Ovary (tissue), 9 donors: ENCODE data around the gene PIWIL4. TPM values are rescaled to one million over a fixed set of nuclear protein-coding genes. Genes with fewer than 3 reads are reported as not detected.

Experiments
- DNase-seq, 5 donors: peaks; one replicate each; pipeline ENCODE4 v3.0.0-alpha.2; 2019 to 2020
- H3K27ac ChIP-seq, 2 donors: fragments of 200-600 bp; one replicate each; pipeline versions ENCODE4 v1.5.1 to v1.8.0; 2019 to 2022
- H3K27me3 ChIP-seq: fragments of 200-600 bp; one replicate; pipeline ENCODE4 v1.8.0; 2022
- H3K36me3 ChIP-seq: fragments of 200-600 bp; sonication (generic); one replicate; pipeline ENCODE4 v1.5.1; 2019
- H3K4me1 ChIP-seq: one replicate; pipeline ENCODE4 v1.8.1; 2013; ENCODE audit warnings: mild to moderate bottlenecking, moderate library complexity; ENCODE audit not compliant: insufficient read depth
- H3K4me3 ChIP-seq: fragments of 200-600 bp; sonication (generic); one replicate; pipeline ENCODE4 v1.5.1; 2017
- H3K9me3 ChIP-seq, 2 donors: fragments of 200-600 bp in 1 of 2; sonication (generic) in 1 of 2; one replicate each; pipeline versions ENCODE4 v1.5.1 to v1.8.1; 2013 to 2019; ENCODE audit warnings: mild to moderate bottlenecking in 1 of 2, moderate library complexity in 1 of 2
- CTCF ChIP-seq, 3 donors: fragments of 450-650 bp in 2 of 3; fragments of 200-600 bp in 1 of 3; IDR thresholded peaks; one replicate each; pipeline versions ENCODE4 v1.5.1 to v1.8.0; 2016 to 2022; ENCODE audit warnings: antibody characterized with exemption in 3 of 3, mild to moderate bottlenecking in 1 of 3
- EP300 ChIP-seq: sonication (generic); formaldehyde crosslinking; IDR thresholded peaks from one replicate; pipeline ENCODE4 v1.6.1; 2017; ENCODE audit warnings: antibody characterized with exemption
- POLR2A ChIP-seq: fragments of 450-650 bp; IDR thresholded peaks from one replicate; pipeline ENCODE4 v1.6.1; 2017; ENCODE audit warnings: antibody characterized with exemption, mild to moderate bottlenecking, moderate library complexity
- WGBS, 3 donors: extraction: QIAGEN DNeasy Blood & Tissue Kit in 1 of 3; methylation state at CpG; one replicate each; pipeline versions ENCODE4 v1.1.5 to v1.1.7; 2013 to 2017; 5-methylcytosine and 5-hydroxymethylcytosine counted together
- intact Hi-C, 4 donors: fragments of 100-400 bp; cut with DNase I; formaldehyde crosslinking; loops; one replicate each; pipeline versions ENCODE4 v1.11.0 to v1.15.1; 2022 to 2023
- polyA plus RNA-seq, 2 donors: library from polyadenylated mRNA; stranded (reverse); fragments of 200-250 nt in 1 of 2; fragments of 350-450 nt in 1 of 2; fragmentation: Illumina TruSeq in 1 of 2; extraction: RNeasy Lipid Tissue Mini Kit (QIAGEN cat#74804) in 1 of 2; gene quantifications; one replicate each; pipeline ENCODE4 v1.2.3, GENCODE V29; 2013 to 2014
- total RNA-seq, 7 donors: library from RNA; depleted of rRNA in 2 of 7; stranded (reverse); fragments of >200 nt in 2 of 7; fragmentation: NEBNext Ultra II Directional in 3 of 7; extraction: Animal tissue kit (Norgen Biotek cat#: 25700) in 3 of 7; gene quantifications; one replicate each; pipeline versions ENCODE4 v1.1.0 to v1.2.4, GENCODE V29; 2016 to 2023
- donor health status: DM: no; HTN: no; CAD: no; lungs with moderate emphysema.
- donor health status: DM: no; HTN: no; CAD: no.
- donor health status: Bipolar disorder and iron deficiency.
- donor health status: DM: yes; HTN: yes; CAD: no.
- donor health status: DM: no; HTN: no; CAD: no.
- donor health status: DM: yes; HTN: yes; CAD: no.

PIWIL4 gene
- total and polyA plus RNA-seq, 9 donors: 1.9 to 4.6 (median 3.6) TPM

DNA sequence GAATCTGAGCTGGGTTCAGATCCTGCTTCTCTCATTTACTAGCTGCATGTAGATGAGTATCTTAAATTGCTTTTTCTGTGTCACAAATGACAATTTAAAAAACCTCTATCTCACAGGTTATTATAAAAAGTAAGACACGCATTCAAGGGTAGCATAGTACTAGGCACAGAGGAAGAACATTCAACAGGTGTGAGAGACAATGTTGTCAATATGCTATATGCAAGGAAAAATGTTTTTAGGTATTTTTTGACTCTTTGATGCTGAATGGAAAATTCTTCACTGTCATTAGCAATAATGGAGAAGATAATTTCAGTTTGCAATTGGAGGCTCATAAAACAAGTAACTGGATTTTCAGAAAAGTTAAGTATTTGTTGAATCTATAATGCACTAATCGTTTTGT lies 81.6 kb downstream of the PIWIL4 start:
- no peak overlapping the region for H3K4me3 ChIP-seq
- H3K36me3 ChIP-seq: no peaks in the 10 kb centered on the region
- DNase-seq: no peak
- H3K27ac ChIP-seq: no peak overlapping the region
- 86 to 92% (median 87%) methylated on average over 2 of the region's 2 CpGs for WGBS, 3 donors
- TF ChIP-seq POLR2A: no peak
- no peak for TF ChIP-seq CTCF (IDR thresholded peaks at IDR 0.05)
- no peak for TF ChIP-seq EP300
- intact Hi-C loops: no loop called here
- no peaks in the 10 kb centered on the region for H3K27me3 ChIP-seq
- no peaks in the 10 kb centered on the region for H3K9me3 ChIP-seq
- H3K4me1 ChIP-seq: no peaks in the 10 kb centered on the region

DNA sequence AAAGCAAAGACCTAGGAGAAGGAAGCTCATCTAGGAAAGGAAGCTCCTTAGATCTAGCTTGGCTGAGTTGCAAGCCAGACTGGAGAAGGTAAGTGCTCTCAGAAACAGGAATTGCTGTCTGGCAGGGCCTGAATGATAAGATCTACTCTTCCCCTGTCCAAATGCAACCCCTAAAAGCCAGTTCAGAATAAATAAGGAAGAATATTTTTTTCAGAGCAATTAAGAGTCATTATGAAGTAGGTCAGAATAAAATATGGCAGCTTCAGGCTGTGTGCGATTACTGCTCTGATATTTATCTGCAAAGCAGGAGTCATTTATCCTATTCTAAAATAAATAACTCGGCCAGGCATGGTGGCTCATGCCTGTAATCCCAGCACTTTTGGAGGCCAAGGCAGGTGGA lies 82.1 kb downstream of the PIWIL4 start:
- Histone ChIP-seq H3K36me3 (no peaks in the 10 kb centered on the region), H3K4me3 (no peak overlapping the region), H3K27ac (no peak overlapping the region), H3K9me3 (no peaks in the 10 kb centered on the region), H3K27me3 (no peaks in the 10 kb centered on the region), H3K4me1 (no peaks in the 10 kb centered on the region)
- intact Hi-C loops: no loop called here
- WGBS, 3 donors: 94% methylated on average over 2 of the region's 2 CpGs
- TF ChIP-seq CTCF (IDR thresholded peaks at IDR 0.05) (no peak), POLR2A (no peak), EP300 (no peak)
- DNase-seq: no peak

- TF ChIP-seq EP300: no peak
- no peak for TF ChIP-seq CTCF (IDR thresholded peaks at IDR 0.05)
- no peak for TF ChIP-seq POLR2A
- Histone ChIP-seq H3K4me1 (no peaks in the 10 kb centered on the region), H3K27me3 (no peaks in the 10 kb centered on the region), H3K9me3 (no peaks in the 10 kb centered on the region), H3K4me3 (no peak overlapping the region), H3K36me3 (no peaks in the 10 kb centered on the region), H3K27ac (no peak overlapping the region)
- no peak for DNase-seq
- WGBS, 3 donors: 79 to 97% (median 81%) methylated on average over 4 of the region's 4 CpGs
- intact Hi-C loops: no loop called here
Observed at GRCh38 chr11:94649964-94650623, 82.9 kb downstream of the PIWIL4 start.

GRCh38 chr11:94650756-94651155 lies 83.6 kb downstream of the PIWIL4 start:
- intact Hi-C loops: no loop called here
- Histone ChIP-seq H3K27me3 (no peaks in the 10 kb centered on the region), H3K4me1 (no peaks in the 10 kb centered on the region), H3K36me3 (no peaks in the 10 kb centered on the region), H3K4me3 (no peak overlapping the region), H3K27ac (no peak overlapping the region), H3K9me3 (no peaks in the 10 kb centered on the region)
- DNase-seq: peak; percentile 18 to 70 (median 51)
- WGBS, 3 donors: 11 to 12% (median 11%) methylated on average over 7 of the region's 7 CpGs
- no peak for TF ChIP-seq POLR2A

GRCh38 chr11:94652735-94653284 lies 85.6 kb downstream of the PIWIL4 start:
- TF ChIP-seq EP300: no peak
- no peak for TF ChIP-seq POLR2A
- TF ChIP-seq CTCF (IDR thresholded peaks at IDR 0.05): no peak
- no peak for DNase-seq

More at GRCh38 chr11:94652735-94653284, 85.6 kb downstream of the PIWIL4 start:
- Histone ChIP-seq H3K36me3 (no peaks in the 10 kb centered on the region), H3K27ac (no peak overlapping the region), H3K9me3 (no peaks in the 10 kb centered on the region), H3K4me3 (no peak overlapping the region), H3K4me1 (no peaks in the 10 kb centered on the region), H3K27me3 (no peaks in the 10 kb centered on the region)
- WGBS, 3 donors: 92 to 94% (median 92%) methylated on average over 6 of the region's 6 CpGs
- intact Hi-C loops: no loop called here
